HepG2 (cell line): Measurements from ENCODE around the gene PDIA5. TPM values are rescaled to one million over a fixed set of nuclear protein-coding genes. Genes with fewer than 3 reads are reported as not detected.

Experiments
- AGO1 ChIP-seq: fragments of 200-400 bp; formaldehyde crosslinking; IDR thresholded peaks from 2 replicates; pipeline ENCODE4 v1.6.1; 2017; ENCODE audit warnings: mild to moderate bottlenecking, low read depth, low read length, moderate library complexity; ENCODE audit not compliant: poor library complexity, severe bottlenecking
- BCL6 ChIP-seq: IDR thresholded peaks from 2 replicates; pipeline ENCODE4 v1.6.1; 2016; ENCODE audit warnings: missing genetic modification reagents, missing compliant biosample characterization
- ELF1 ChIP-seq: sonication (generic); formaldehyde crosslinking; IDR thresholded peaks from 2 replicates; pipeline ENCODE4 v1.4.0; 2020; ENCODE audit warnings: missing genetic modification reagents
- ESRRA ChIP-seq: sonication (generic); formaldehyde crosslinking; IDR thresholded peaks from 2 replicates; pipeline ENCODE4 v1.5.1; 2020; ENCODE audit warnings: mild to moderate bottlenecking, low read depth, missing genetic modification reagents
- FIP1L1 ChIP-seq: fragments of 200-400 bp; formaldehyde crosslinking; IDR thresholded peaks from 2 replicates; pipeline ENCODE4 v1.6.1; 2018; ENCODE audit warnings: low read depth, mild to moderate bottlenecking, low read length, moderate library complexity, borderline replicate concordance; ENCODE audit not compliant: insufficient read depth
- FOXA1 ChIP-seq, 2 experiments: fragments of 450-650 bp in 1 of 2; sonication (generic) in 1 of 2; formaldehyde crosslinking in 1 of 2; IDR thresholded peaks; 2 replicates each; pipeline versions ENCODE4 v1.4.0 to v1.6.1; 2016 to 2020; ENCODE audit warnings: missing genetic modification reagents in 1 of 2
- GABPB1 ChIP-seq: IDR thresholded peaks from 2 replicates; pipeline ENCODE4 v1.6.1; 2016; ENCODE audit warnings: mild to moderate bottlenecking, missing genetic modification reagents, moderate library complexity, missing compliant biosample characterization
- HDAC2 ChIP-seq: sonication (generic); formaldehyde crosslinking; IDR thresholded peaks from 2 replicates; pipeline ENCODE4 v1.4.0; 2020; ENCODE audit warnings: missing genetic modification reagents
- HOXA3 ChIP-seq: sonication (generic); formaldehyde crosslinking; IDR thresholded peaks from 2 replicates; pipeline ENCODE4 v1.5.0; 2020; ENCODE audit warnings: missing genetic modification reagents
- MBNL3 ChIP-seq: fragments of 250-450 bp; sonication (Bioruptor Pico); conservative IDR thresholded peaks from 2 replicates; pipeline ENCODE4 v1.8.0; 2022; ENCODE audit warnings: mild to moderate bottlenecking, inconsistent platforms
- MTF1 ChIP-seq: sonication (generic); formaldehyde crosslinking; IDR thresholded peaks from 2 replicates; pipeline ENCODE4 v1.5.0; 2020; ENCODE audit warnings: missing genetic modification reagents
- NR2C2 ChIP-seq: sonication (generic); formaldehyde crosslinking; IDR thresholded peaks from 2 replicates; pipeline ENCODE4 v1.4.0; 2020; ENCODE audit warnings: missing genetic modification reagents, mild to moderate bottlenecking, moderate library complexity, borderline replicate concordance
- NR2F6 ChIP-seq, 2 experiments: IDR thresholded peaks; 2 replicates each; pipeline ENCODE4 v1.6.1; 2016; ENCODE audit warnings: antibody characterized with exemption in 1 of 2, mild to moderate bottlenecking in 1 of 2
- TBX3 ChIP-seq: fragments of 450-650 bp; IDR thresholded peaks from 2 replicates; pipeline ENCODE4 v1.6.1; 2017; ENCODE audit warnings: antibody characterized with exemption, mild to moderate bottlenecking, inconsistent platforms, borderline replicate concordance
- TCF7 ChIP-seq: sonication (generic); IDR thresholded peaks from 2 replicates; pipeline ENCODE4 v1.6.1; 2016; ENCODE audit warnings: antibody characterized with exemption, low read depth
- TP53 ChIP-seq: sonication (generic); formaldehyde crosslinking; conservative IDR thresholded peaks from 2 replicates; pipeline ENCODE4 v1.4.0; 2020; ENCODE audit warnings: missing genetic modification reagents
- ZNF20 ChIP-seq: sonication (generic); formaldehyde crosslinking; IDR thresholded peaks from 2 replicates; pipeline ENCODE4 v1.4.0; 2020; ENCODE audit warnings: mild to moderate bottlenecking, moderate library complexity, missing genetic modification reagents
- ZNF264 ChIP-seq: sonication (generic); formaldehyde crosslinking; IDR thresholded peaks from 2 replicates; pipeline ENCODE4 v1.4.0; 2020; ENCODE audit warnings: missing genetic modification reagents
- ZNF292 ChIP-seq: sonication (generic); formaldehyde crosslinking; IDR thresholded peaks from 2 replicates; pipeline ENCODE4 v1.8.1; 2022; ENCODE audit warnings: mild to moderate bottlenecking, low read depth, missing genetic modification reagents, borderline replicate concordance
- ZNF3 ChIP-seq: IDR thresholded peaks from 2 replicates; pipeline ENCODE4 v1.7.0; 2017; ENCODE audit warnings: inconsistent platforms
- ZNF30 ChIP-seq: sonication (generic); formaldehyde crosslinking; IDR thresholded peaks from 2 replicates; pipeline ENCODE4 v1.5.0; 2020; ENCODE audit warnings: mild to moderate bottlenecking, missing genetic modification reagents
- ZNF432 ChIP-seq: sonication (generic); formaldehyde crosslinking; IDR thresholded peaks from 2 replicates; pipeline ENCODE4 v1.5.0; 2020; ENCODE audit warnings: missing genetic modification reagents, mild to moderate bottlenecking, borderline replicate concordance
- ZNF598 ChIP-seq: sonication (generic); formaldehyde crosslinking; IDR thresholded peaks from 2 replicates; pipeline ENCODE4 v1.5.1; 2020; ENCODE audit warnings: mild to moderate bottlenecking, missing genetic modification reagents, borderline replicate concordance
- polyA plus RNA-seq, 8 experiments: library from polyadenylated mRNA; depleted of rRNA in 3 of 8; stranded (reverse) in 7 of 8; unstranded in 1 of 8; fragments of >200 nt; fragmentation: Illumina TruSeq in 4 of 8; extraction: Trizol in 4 of 8; gene quantifications; 2 replicates each; pipeline versions ENCODE4 v1.2.1 to v1.2.3, GENCODE V29; 2011 to 2016; ENCODE audit warnings: low read depth in 4 of 8, missing spikeins in 1 of 8, mixed read lengths in 1 of 8; ENCODE audit not compliant: insufficient read depth in 1 of 8
- total RNA-seq, 5 experiments: library from RNA; depleted of rRNA; stranded (reverse); fragments of >200 nt; fragmentation: Illumina TruSeq; extraction: Trizol; gene quantifications; 2 replicates each; pipeline ENCODE4 v1.2.3, GENCODE V29; 2016; ENCODE audit warnings: low read depth in 1 of 5
- TF ChIP-seq, protein P1 (sequence below): sonication (generic); formaldehyde crosslinking; IDR thresholded peaks from 2 replicates; pipeline ENCODE4 v1.5.1; 2020; ENCODE audit warnings: missing genetic modification reagents, mild to moderate bottlenecking, borderline replicate concordance
- TF ChIP-seq, protein P2 (sequence below): sonication (generic); formaldehyde crosslinking; IDR thresholded peaks from 2 replicates; pipeline ENCODE4 v1.4.0; 2020; ENCODE audit warnings: missing genetic modification reagents, low read depth, mild to moderate bottlenecking, borderline replicate concordance
- TF ChIP-seq, protein P3 (sequence below): IDR thresholded peaks from 2 replicates; pipeline ENCODE4 v1.6.1; 2016; ENCODE audit warnings: missing genetic modification reagents, missing compliant biosample characterization
- TF ChIP-seq, protein P4 (sequence below): sonication (generic); formaldehyde crosslinking; IDR thresholded peaks from 2 replicates; pipeline ENCODE4 v1.5.1; 2020; ENCODE audit warnings: missing genetic modification reagents, mild to moderate bottlenecking, borderline replicate concordance

PDIA5 gene
- total and polyA plus RNA-seq, 2 of the 13 experiments (the other 11 are each of a cell fraction or from before 2014, with no cell fraction given) = 51.3 to 74.3 TPM

DNA sequence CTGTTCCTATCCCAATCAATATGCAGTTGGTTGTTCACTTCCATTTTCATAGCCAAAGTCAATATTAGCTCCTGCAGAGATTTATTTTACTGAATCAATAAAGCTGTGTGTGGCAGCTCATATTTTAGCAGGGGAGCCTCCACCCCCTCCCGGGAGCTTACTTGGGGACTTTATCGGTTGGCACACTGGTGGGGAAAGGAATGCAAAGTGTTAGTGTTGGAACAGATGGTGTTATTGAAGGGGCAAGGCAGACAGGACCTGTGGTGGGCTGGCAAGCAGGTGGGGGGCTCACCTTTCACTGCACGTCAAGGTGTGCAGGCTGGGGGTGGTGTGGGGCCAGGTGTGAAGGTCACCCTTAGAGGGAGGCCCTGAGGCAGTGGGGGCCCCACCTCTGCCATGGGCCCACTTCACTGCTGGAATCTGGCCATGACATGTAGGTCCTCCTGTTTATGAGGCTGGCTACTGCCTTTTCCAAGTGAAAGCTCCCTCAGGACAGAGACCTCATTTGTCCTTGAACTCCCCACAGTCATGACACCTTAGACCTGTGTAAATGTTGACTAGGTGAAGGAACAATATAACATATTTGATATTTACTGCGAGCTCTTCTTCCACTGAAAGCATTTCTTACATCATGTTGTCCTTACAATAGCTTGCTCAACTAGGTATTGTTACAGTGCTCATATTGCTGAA, 90.9 kb downstream of the PDIA5 start (continued):
- TF ChIP-seq ZNF432 (CRISPR knock-in tag) (no peak), ZNF264 (no peak), TP53 (no peak), ZNF20 (CRISPR knock-in tag) (no peak), ZNF598 (CRISPR knock-in tag) (no peak), ZNF292 (CRISPR knock-in tag) (no peak), FIP1L1 (no peak), NR2F6 (IDR thresholded peaks at IDR 0.05) (peak; percentile 80), NR2F6 (CRISPR knock-in tag; IDR thresholded peaks at IDR 0.05) (peak; percentile 38; the same call in 1 of the 2 replicates), TCF7 (no peak), HOXA3 (CRISPR knock-in tag) (peak; percentile 28; the same call in 1 of the 2 replicates), ESRRA (CRISPR knock-in tag) (peak; percentile 71), FOXA1 (IDR thresholded peaks at IDR 0.05) (no peak), FOXA1 (CRISPR knock-in tag; IDR thresholded peaks at IDR 0.05) (peak; percentile 15; the same call in 1 of the 2 replicates), GABPB1 (0 out of 2 replicates have a peak, but pooled peaks have one; percentile 10), AGO1 (no peak), MBNL3 (CRISPR knock-in tag) (no peak), BCL6 (CRISPR knock-in tag) (peak; percentile 71), ELF1 (CRISPR knock-in tag) (no peak), HDAC2 (CRISPR knock-in tag) (0 out of 2 replicates have a peak, but pooled peaks have one; percentile 29), ZNF3 (CRISPR knock-in tag) (peak; percentile 27; the same call in 1 of the 2 replicates), MTF1 (CRISPR knock-in tag) (no peak), ZNF30 (CRISPR knock-in tag) (no peak), NR2C2 (CRISPR knock-in tag) (peak; percentile 70), TBX3 (0 out of 2 replicates have a peak, but pooled peaks have one; percentile 58)
- TF ChIP-seq, protein P1, sequence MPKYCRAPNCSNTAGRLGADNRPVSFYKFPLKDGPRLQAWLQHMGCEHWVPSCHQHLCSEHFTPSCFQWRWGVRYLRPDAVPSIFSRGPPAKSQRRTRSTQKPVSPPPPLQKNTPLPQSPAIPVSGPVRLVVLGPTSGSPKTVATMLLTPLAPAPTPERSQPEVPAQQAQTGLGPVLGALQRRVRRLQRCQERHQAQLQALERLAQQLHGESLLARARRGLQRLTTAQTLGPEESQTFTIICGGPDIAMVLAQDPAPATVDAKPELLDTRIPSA (CRISPR knock-in tag) = no peak
- TF ChIP-seq, protein P2, sequence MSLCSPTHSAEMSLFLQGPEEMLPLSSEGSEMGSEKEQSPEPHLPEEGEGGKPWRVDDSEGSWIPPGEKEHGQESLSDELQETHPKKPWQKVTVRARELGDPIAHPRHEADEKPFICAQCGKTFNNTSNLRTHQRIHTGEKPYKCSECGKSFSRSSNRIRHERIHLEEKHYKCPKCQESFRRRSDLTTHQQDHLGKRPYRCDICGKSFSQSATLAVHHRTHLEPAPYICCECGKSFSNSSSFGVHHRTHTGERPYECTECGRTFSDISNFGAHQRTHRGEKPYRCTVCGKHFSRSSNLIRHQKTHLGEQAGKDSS (CRISPR knock-in tag) = peak; percentile 52; the same call in 1 of the 2 replicates
- TF ChIP-seq, protein P3, sequence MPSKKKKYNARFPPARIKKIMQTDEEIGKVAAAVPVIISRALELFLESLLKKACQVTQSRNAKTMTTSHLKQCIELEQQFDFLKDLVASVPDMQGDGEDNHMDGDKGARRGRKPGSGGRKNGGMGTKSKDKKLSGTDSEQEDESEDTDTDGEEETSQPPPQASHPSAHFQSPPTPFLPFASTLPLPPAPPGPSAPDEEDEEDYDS (CRISPR knock-in tag) = no peak
- TF ChIP-seq, protein P4, sequence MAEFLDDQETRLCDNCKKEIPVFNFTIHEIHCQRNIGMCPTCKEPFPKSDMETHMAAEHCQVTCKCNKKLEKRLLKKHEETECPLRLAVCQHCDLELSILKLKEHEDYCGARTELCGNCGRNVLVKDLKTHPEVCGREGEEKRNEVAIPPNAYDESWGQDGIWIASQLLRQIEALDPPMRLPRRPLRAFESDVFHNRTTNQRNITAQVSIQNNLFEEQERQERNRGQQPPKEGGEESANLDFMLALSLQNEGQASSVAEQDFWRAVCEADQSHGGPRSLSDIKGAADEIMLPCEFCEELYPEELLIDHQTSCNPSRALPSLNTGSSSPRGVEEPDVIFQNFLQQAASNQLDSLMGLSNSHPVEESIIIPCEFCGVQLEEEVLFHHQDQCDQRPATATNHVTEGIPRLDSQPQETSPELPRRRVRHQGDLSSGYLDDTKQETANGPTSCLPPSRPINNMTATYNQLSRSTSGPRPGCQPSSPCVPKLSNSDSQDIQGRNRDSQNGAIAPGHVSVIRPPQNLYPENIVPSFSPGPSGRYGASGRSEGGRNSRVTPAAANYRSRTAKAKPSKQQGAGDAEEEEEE (CRISPR knock-in tag) = no peak
